Measurements from ENCODE around the gene SLX9.

SLX9 gene

DNA sequence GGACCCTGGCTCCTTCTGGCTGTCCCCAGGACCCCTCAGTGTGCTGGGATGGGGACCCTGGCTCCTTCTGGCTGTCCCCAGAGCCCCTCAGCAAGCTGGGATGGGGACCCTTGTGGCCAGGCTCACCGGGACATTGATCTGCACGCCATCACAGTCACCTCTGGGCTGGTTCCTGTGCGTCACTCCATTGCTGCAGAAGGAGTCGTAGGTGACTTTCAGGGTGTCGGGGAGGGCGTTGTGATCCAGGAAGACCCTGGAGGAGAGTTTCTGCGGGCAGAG, 46.6 kb upstream of the SLX9 start:
- no peaks in the 10 kb centered on the region for H3K36me3 ChIP-seq (ENCODE audit: control insufficient read depth, low read length)
- H3K79me2 ChIP-seq (ENCODE audit: control insufficient read depth, low read length), result no peaks in the 10 kb centered on the region
- H3K27ac ChIP-seq (ENCODE audit: low read depth, low read length), result no peak overlapping the region
- no peak for TF ChIP-seq EZH2phosphoT487 (IDR thresholded peaks at IDR 0.05; ENCODE audit: borderline replicate concordance, low read length)
- TF ChIP-seq, protein P1, sequence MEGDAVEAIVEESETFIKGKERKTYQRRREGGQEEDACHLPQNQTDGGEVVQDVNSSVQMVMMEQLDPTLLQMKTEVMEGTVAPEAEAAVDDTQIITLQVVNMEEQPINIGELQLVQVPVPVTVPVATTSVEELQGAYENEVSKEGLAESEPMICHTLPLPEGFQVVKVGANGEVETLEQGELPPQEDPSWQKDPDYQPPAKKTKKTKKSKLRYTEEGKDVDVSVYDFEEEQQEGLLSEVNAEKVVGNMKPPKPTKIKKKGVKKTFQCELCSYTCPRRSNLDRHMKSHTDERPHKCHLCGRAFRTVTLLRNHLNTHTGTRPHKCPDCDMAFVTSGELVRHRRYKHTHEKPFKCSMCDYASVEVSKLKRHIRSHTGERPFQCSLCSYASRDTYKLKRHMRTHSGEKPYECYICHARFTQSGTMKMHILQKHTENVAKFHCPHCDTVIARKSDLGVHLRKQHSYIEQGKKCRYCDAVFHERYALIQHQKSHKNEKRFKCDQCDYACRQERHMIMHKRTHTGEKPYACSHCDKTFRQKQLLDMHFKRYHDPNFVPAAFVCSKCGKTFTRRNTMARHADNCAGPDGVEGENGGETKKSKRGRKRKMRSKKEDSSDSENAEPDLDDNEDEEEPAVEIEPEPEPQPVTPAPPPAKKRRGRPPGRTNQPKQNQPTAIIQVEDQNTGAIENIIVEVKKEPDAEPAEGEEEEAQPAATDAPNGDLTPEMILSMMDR (IDR thresholded peaks at IDR 0.05; ENCODE audit: low read depth, low read length, poor library complexity, severe bottlenecking), result no peak
- no peaks in the 10 kb centered on the region for H3K4me1 ChIP-seq (ENCODE audit: control insufficient read depth, low read length)
- no peaks in the 10 kb centered on the region for H3K9me3 ChIP-seq (ENCODE audit: control insufficient read depth, insufficient read depth, low read length)
- no peaks in the 10 kb centered on the region for H4K20me1 ChIP-seq (ENCODE audit: control insufficient read depth, insufficient read depth, low read depth, low read length)
- H3K4me2 ChIP-seq (ENCODE audit: low read length), result no peak overlapping the region
- H3K4me3 ChIP-seq (ENCODE audit: low read length), result no peak overlapping the region
- no peaks in the 10 kb centered on the region for H3K9me2 ChIP-seq (replicated peaks; ENCODE audit: control insufficient read depth, low read length)
- H3K27me3 ChIP-seq (ENCODE audit: control insufficient read depth, low read length), result peaks cover 11% of the 10 kb centered on the region; the same call in 1 of the 2 replicates
- no peaks in the 10 kb centered on the region for H3F3A ChIP-seq (ENCODE audit: control insufficient read depth, insufficient read depth)

DNA sequence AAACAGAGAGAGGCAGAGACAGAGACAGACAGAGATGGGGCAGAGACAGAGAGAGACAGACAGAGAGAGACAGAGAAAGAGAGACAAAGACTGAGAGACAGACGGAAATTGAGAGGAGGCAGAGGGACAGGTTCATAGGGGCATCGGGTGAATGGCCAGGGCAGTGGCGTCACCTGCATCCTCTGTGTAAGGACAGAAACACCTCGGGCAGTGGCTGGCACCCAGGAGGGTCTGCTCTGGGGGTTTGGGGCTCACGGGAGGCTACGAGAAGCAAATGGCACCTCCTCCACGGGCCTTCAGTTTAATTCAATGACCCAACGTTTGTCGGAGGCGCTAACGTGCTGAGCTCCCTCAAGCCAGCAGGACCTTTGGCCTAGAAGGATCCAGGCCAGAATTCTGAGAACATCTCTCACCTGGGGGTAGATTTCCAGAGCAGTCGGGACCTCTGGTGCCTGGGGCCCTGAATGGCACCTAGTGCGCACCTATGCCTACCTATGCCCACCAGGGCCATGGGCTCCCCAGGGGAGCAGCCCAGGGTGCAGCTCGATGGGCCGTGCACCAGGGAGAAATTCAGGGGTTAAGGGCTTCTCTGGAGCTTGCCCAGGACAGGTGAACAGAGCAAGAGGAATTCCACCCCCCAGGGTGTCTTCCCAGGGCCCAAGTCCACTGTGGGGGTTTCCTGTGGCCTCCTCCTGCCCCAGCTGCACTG, 45.7 kb upstream of the SLX9 start:
- H3K36me3 ChIP-seq (ENCODE audit: control insufficient read depth, low read length), result no peaks in the 10 kb centered on the region
- TF ChIP-seq, protein P1 (IDR thresholded peaks at IDR 0.05; ENCODE audit: low read depth, low read length, poor library complexity, severe bottlenecking), result no peak
- no peak for TF ChIP-seq EZH2phosphoT487 (IDR thresholded peaks at IDR 0.05; ENCODE audit: borderline replicate concordance, low read length)

DNA sequence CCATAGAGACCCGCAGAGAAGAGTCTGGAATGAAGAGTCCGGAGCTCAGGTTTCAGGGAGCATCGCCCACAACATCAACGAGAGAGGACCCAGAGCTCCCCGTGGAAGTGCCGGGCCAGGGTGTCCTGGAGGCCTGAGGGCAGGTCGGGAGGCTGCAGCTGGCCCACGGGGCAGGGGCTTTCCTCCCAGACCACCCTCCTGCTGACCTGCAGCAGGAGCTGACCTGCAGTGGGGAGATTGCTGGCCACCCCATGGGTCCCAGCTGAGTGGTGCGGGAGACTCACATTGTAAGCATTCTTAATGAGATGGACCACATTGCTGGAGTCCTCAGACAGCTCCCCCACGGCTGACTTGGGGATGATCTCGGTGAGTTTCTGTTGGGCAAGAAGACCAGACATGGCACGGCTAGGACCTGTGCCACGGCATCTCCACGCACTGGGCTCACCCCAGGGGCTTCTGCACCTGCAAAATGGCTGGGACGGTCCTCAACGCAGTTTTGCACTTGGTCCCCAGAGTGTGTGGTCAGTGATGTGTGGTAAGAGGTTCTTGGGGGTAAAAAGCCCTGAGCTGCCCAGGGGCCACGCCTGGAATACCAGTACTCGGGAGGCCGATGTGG, 45.0 kb upstream of the SLX9 start:
- no peak overlapping the region for H3K4me2 ChIP-seq (ENCODE audit: low read length)
- peaks cover 11% of the 10 kb centered on the region; the same call in 1 of the 2 replicates for H3K27me3 ChIP-seq (ENCODE audit: control insufficient read depth, low read length)

More for the DNA sequence above, 45.7 kb upstream of the SLX9 start:
- H3K4me1 ChIP-seq (ENCODE audit: control insufficient read depth, low read length), result no peaks in the 10 kb centered on the region
- peaks cover 11% of the 10 kb centered on the region; the same call in 1 of the 2 replicates for H3K27me3 ChIP-seq (ENCODE audit: control insufficient read depth, low read length)
- H3K9me3 ChIP-seq (ENCODE audit: control insufficient read depth, insufficient read depth, low read length), result no peaks in the 10 kb centered on the region
- H3F3A ChIP-seq (ENCODE audit: control insufficient read depth, insufficient read depth), result no peaks in the 10 kb centered on the region
- H3K27ac ChIP-seq (ENCODE audit: low read depth, low read length), result no peak overlapping the region
- H4K20me1 ChIP-seq (ENCODE audit: control insufficient read depth, insufficient read depth, low read depth, low read length), result no peaks in the 10 kb centered on the region
- H3K79me2 ChIP-seq (ENCODE audit: control insufficient read depth, low read length), result no peaks in the 10 kb centered on the region
- no peak overlapping the region for H3K4me3 ChIP-seq (ENCODE audit: low read length)
- H3K9me2 ChIP-seq (replicated peaks; ENCODE audit: control insufficient read depth, low read length), result no peaks in the 10 kb centered on the region
- H3K4me2 ChIP-seq (ENCODE audit: low read length), result no peak overlapping the region

DNA sequence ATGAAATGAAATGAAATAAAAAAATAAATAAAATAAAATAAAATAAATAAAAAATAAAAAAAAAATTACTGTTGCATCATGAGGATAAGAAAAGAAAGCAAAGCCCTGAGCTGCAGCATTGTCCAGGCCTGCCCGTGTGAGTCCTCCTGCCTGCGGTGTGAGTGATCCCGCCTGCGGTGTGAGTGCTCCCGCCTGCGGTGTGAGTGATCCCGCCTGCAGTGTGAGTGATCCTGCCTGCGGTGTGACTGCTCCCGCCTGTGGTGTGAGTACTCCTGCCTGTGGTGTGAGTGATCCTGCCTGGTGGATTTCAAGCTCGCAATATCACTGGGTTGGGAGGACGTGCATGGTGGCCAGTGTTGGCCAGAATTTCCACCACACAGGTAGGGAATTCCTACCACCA, 44.0 kb upstream of the SLX9 start:
- Histone ChIP-seq H4K20me1 (ENCODE audit: control insufficient read depth, insufficient read depth, low read depth, low read length) (no peaks in the 10 kb centered on the region), H3K4me1 (ENCODE audit: control insufficient read depth, low read length) (no peaks in the 10 kb centered on the region), H3F3A (ENCODE audit: control insufficient read depth, insufficient read depth) (no peaks in the 10 kb centered on the region), H3K9me3 (ENCODE audit: control insufficient read depth, insufficient read depth, low read length) (no peaks in the 10 kb centered on the region), H3K27ac (ENCODE audit: low read depth, low read length) (no peak overlapping the region), H3K4me2 (ENCODE audit: low read length) (no peak overlapping the region), H3K36me3 (ENCODE audit: control insufficient read depth, low read length) (no peaks in the 10 kb centered on the region), H3K4me3 (ENCODE audit: low read length) (no peak overlapping the region), H3K79me2 (ENCODE audit: control insufficient read depth, low read length) (no peaks in the 10 kb centered on the region), H3K27me3 (ENCODE audit: control insufficient read depth, low read length) (peaks cover 11% of the 10 kb centered on the region; the same call in 1 of the 2 replicates), H3K9me2 (replicated peaks; ENCODE audit: control insufficient read depth, low read length) (no peaks in the 10 kb centered on the region)
- TF ChIP-seq, protein P1 (IDR thresholded peaks at IDR 0.05; ENCODE audit: low read depth, low read length, poor library complexity, severe bottlenecking), result no peak
- no peak for TF ChIP-seq EZH2phosphoT487 (IDR thresholded peaks at IDR 0.05; ENCODE audit: borderline replicate concordance, low read length)

More for the DNA sequence above, 45.0 kb upstream of the SLX9 start:
- no peak for TF ChIP-seq EZH2phosphoT487 (IDR thresholded peaks at IDR 0.05; ENCODE audit: borderline replicate concordance, low read length)
- Histone ChIP-seq H3K27ac (ENCODE audit: low read depth, low read length) (no peak overlapping the region), H3K9me2 (replicated peaks; ENCODE audit: control insufficient read depth, low read length) (no peaks in the 10 kb centered on the region), H3K4me3 (ENCODE audit: low read length) (no peak overlapping the region), H4K20me1 (ENCODE audit: control insufficient read depth, insufficient read depth, low read depth, low read length) (no peaks in the 10 kb centered on the region), H3K4me1 (ENCODE audit: control insufficient read depth, low read length) (no peaks in the 10 kb centered on the region), H3K9me3 (ENCODE audit: control insufficient read depth, insufficient read depth, low read length) (no peaks in the 10 kb centered on the region), H3K36me3 (ENCODE audit: control insufficient read depth, low read length) (no peaks in the 10 kb centered on the region), H3K79me2 (ENCODE audit: control insufficient read depth, low read length) (no peaks in the 10 kb centered on the region), H3F3A (ENCODE audit: control insufficient read depth, insufficient read depth) (no peaks in the 10 kb centered on the region)
